B cell (primary cell): ENCODE results near the gene PSMF1. TPM values are rescaled to one million over a fixed set of nuclear protein-coding genes. Genes with fewer than 3 reads are reported as not detected.

Experiments
- ATAC-seq: fragments of 200-7000 bp; cut with Tn5 transposase; one replicate; pipeline ENCODE4 v1.10.0; 2021; ENCODE audit warnings: low read depth, mild to moderate bottlenecking, moderate number of reproducible peaks, moderate library complexity
- CTCF ChIA-PET: fragments of 350-600 bp; sonication (Branson Sonifier 250); formaldehyde crosslinking; loops from one replicate; lab custom pipeline; 2021; ENCODE audit warnings: antibody characterized with exemption, inconsistent platforms; lab: Charles Lee
- POLR2A ChIA-PET: fragments of 350-600 bp; sonication (Branson Sonifier 250); formaldehyde crosslinking; loops from one replicate; lab custom pipeline; 2021; ENCODE audit warnings: antibody characterized with exemption; lab: Charles Lee
- DNase-seq: peaks from one replicate; pipeline ENCODE4 v3.0.0; 2013
- H2AFZ ChIP-seq: 2 replicates; pipeline ENCODE4 v1.6.1; 2012; ENCODE audit warnings: mild to moderate bottlenecking, low read depth, low read length; ENCODE audit not compliant: insufficient read depth, poor library complexity, severe bottlenecking
- H3K27ac ChIP-seq, 2 donors: 1 replicate in 1 of 2; 2 replicates in 1 of 2; pipeline ENCODE4 v1.5.1; 2012 to 2013; ENCODE audit warnings: low read length in 2 of 2, mild to moderate bottlenecking in 2 of 2, moderate library complexity in 1 of 2
- H3K27me3 ChIP-seq, 4 experiments: fragments of 200-600 bp in 1 of 4; sonication (generic) in 1 of 4; replicated peaks in 1 of 4; 1 replicate in 2 of 4; 2 replicates in 2 of 4; pipeline versions ENCODE4 v1.6.1 to v1.7.0; 2013 to 2016; ENCODE audit warnings: low read length in 3 of 4, mild to moderate bottlenecking in 2 of 4, mixed read lengths in 1 of 4, moderate library complexity in 1 of 4; ENCODE audit not compliant: insufficient read depth in 4 of 4, control insufficient read depth in 3 of 4; ENCODE audit errors: control extremely low read depth in 1 of 4
- H3K36me3 ChIP-seq, 2 experiments: replicated peaks in 1 of 2; 1 replicate in 1 of 2; 2 replicates in 1 of 2; pipeline versions ENCODE4 v1.6.1 to v1.7.1; 2013; ENCODE audit warnings: low read length in 1 of 2; ENCODE audit not compliant: insufficient read depth in 2 of 2, control insufficient read depth in 1 of 2; ENCODE audit errors: control extremely low read depth in 1 of 2, extremely low read depth in 1 of 2
- H3K4me1 ChIP-seq, 2 donors: fragments of 200-600 bp in 1 of 2; sonication (generic) in 1 of 2; 1 replicate in 1 of 2; 2 replicates in 1 of 2; pipeline versions ENCODE4 v1.5.1 to v1.6.1; 2013 to 2017; ENCODE audit warnings: low read length in 2 of 2; ENCODE audit not compliant: control insufficient read depth in 2 of 2, insufficient read depth in 2 of 2
- H3K4me2 ChIP-seq: replicated peaks from 2 replicates; pipeline ENCODE3; 2012; ENCODE audit warnings: mild to moderate bottlenecking, low read depth, low read length; ENCODE audit not compliant: poor library complexity, severe bottlenecking
- H3K4me3 ChIP-seq, 5 experiments: fragments of 200-600 bp in 1 of 5; sonication (generic) in 1 of 5; 1 replicate in 3 of 5; 2 replicates in 2 of 5; pipeline versions ENCODE4 v1.5.1 to v1.7.0; 2011 to 2016; ENCODE audit warnings: low read length in 4 of 5, mild to moderate bottlenecking in 4 of 5, low read depth in 2 of 5, control low read depth in 1 of 5, moderate library complexity in 1 of 5; ENCODE audit not compliant: insufficient read depth in 1 of 5; ENCODE audit errors: control extremely low read depth in 1 of 5, extremely low read depth in 1 of 5
- H3K79me2 ChIP-seq: fragments of 200-600 bp; sonication (generic); one replicate; pipeline ENCODE4 v1.6.0; 2016; ENCODE audit warnings: low read length; ENCODE audit not compliant: control insufficient read depth, insufficient read depth
- H3K9ac ChIP-seq: fragments of 200-600 bp; sonication (generic); 2 replicates; pipeline ENCODE4 v1.6.1; 2017; ENCODE audit warnings: mild to moderate bottlenecking, low read length, moderate library complexity
- H3K9me3 ChIP-seq, 3 donors: one replicate each; pipeline versions ENCODE4 v1.6.1 to v1.7.1; 2013; ENCODE audit warnings: low read length in 2 of 3; ENCODE audit not compliant: control insufficient read depth in 2 of 3, insufficient read depth in 1 of 3; ENCODE audit errors: control extremely low read depth in 1 of 3
- H4K20me1 ChIP-seq: 2 replicates; pipeline ENCODE4 v1.6.0; 2012; ENCODE audit warnings: mild to moderate bottlenecking, low read length; ENCODE audit not compliant: insufficient read depth, control insufficient read depth, poor library complexity, severe bottlenecking
- H3K27ac Mint-ChIP-seq: one replicate; pipeline ENCODE4 v1.8.0; 2021; ENCODE audit warnings: mixed read lengths
- H3K27me3 Mint-ChIP-seq: one replicate; pipeline ENCODE4 v1.8.0; 2021; ENCODE audit warnings: mixed read lengths
- H3K4me1 Mint-ChIP-seq: one replicate; pipeline ENCODE4 v1.8.0; 2021; ENCODE audit warnings: mixed read lengths
- H3K4me3 Mint-ChIP-seq: one replicate; pipeline ENCODE4 v1.8.0; 2021; ENCODE audit warnings: mixed read lengths
- H3K9me3 Mint-ChIP-seq: one replicate; pipeline ENCODE4 v1.8.0; 2022; ENCODE audit warnings: mixed read lengths; ENCODE audit not compliant: insufficient read depth
- EZH2 ChIP-seq: IDR thresholded peaks from 2 replicates; pipeline ENCODE4 v1.6.1; 2012; ENCODE audit warnings: borderline replicate concordance, low read depth, mild to moderate bottlenecking, moderate library complexity, low read length; ENCODE audit not compliant: insufficient read depth, poor library complexity, severe bottlenecking
- WGBS: methylation state at CpG from one replicate; pipeline ENCODE4 v1.1.5; 2013; ENCODE audit warnings: missing lambda C conversion rate; ENCODE audit not compliant: insufficient coverage; 5-methylcytosine and 5-hydroxymethylcytosine counted together
- intact Hi-C: fragments of 100-400 bp; cut with micrococcal nuclease; formaldehyde crosslinking; loops from one replicate; pipeline ENCODE4 v1.10.0; 2022
- polyA plus RNA-seq: library from polyadenylated mRNA; depleted of rRNA; stranded (reverse); fragments of >200 nt; gene quantifications from 2 replicates; pipeline ENCODE4 v1.2.3, GENCODE V29; 2012
- total RNA-seq, 2 donors: library from RNA; stranded (reverse); fragments of 120-200 nt in 1 of 2; gene quantifications; 1 replicate in 1 of 2; 2 replicates in 1 of 2; pipeline versions ENCODE4 v1.2.3 to v1.2.4, GENCODE V29; 2013 to 2022
- TF ChIP-seq, protein P1 (sequence below): fragments of 200-600 bp; IDR thresholded peaks from one replicate; pipeline ENCODE4 v1.8.0; 2022; ENCODE audit warnings: antibody characterized with exemption, mild to moderate bottlenecking

PSMF1 gene
- total and polyA plus RNA-seq, 2 donors (not counting 1 experiment from before 2014, with no cell fraction given) = 113 to 132 TPM

DNA sequence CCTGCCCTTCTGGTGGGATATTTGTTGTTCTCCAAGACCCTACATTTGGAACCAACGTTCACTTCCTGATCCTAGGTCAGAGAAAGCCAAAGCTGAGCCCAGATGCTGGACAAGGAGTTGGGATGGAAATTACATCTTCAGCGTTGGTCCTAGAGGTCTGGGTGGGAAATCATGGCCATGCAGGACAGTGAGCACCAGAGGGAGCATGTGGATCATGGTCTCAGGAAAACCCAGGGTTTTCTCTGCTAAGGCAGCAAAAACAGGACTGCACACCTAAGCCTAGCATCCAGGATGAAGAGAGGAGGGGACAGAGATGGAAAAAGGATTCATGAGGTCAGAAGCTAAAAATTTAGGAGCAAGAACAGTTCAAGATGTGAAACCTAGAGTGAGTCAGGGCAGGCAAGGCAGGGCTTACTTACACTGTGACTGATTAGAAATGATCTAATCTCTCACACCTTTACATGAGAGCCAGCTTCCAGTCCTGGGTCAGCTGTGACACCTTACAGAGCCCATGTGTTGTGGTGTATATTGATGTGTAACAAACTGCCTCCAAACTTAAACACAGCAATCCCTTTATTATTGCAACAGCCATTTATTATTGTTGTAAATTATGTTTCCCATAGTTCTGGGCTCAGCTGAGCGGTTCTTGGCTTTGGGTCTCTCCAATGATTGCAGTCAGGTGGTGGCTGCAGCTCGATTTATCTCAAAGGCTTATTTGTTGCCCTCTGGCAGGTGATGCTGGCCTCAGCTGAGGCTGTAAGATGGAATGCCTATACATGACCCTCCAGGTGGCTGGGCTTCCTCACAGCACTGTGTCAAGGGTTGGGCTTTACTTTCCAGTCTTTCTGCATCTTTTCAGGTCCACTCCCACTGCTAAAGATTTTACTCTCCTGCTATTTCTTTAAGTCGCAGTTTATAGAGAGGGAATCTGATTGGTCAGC, 91.3 kb downstream of the PSMF1 start:
- no peak for ATAC-seq
- no peak overlapping the region for H3K4me2 ChIP-seq
- DNase-seq = no peak
- H3K4me3 Mint-ChIP-seq = no peak overlapping the region
- no peak overlapping the region for H3K27ac ChIP-seq
- no peak overlapping the region for H3K27ac Mint-ChIP-seq
- no peaks in the 10 kb centered on the region for H3K9me3 Mint-ChIP-seq
- no peaks in the 10 kb centered on the region for H4K20me1 ChIP-seq
- H3K4me3 ChIP-seq = no peak overlapping the region
- intact Hi-C loops = loop anchor here (5.0 kb wide), 1 partner anchor 252 kb away; no protein-coding TSS in a partner anchor
- H3K9me3 ChIP-seq = no peaks in the 10 kb centered on the region
- H3K36me3 ChIP-seq = no peaks in the 10 kb centered on the region
- ChIA-PET POLR2A (no interaction called here), CTCF (interaction anchor here (0.6 to 1.5 kb wide), 2 partner anchors 101 to 105 kb away, joined by 3 to 4 read pairs; no protein-coding TSS in a partner anchor)
- no peaks in the 10 kb centered on the region for H3K79me2 ChIP-seq
- peaks cover 0 to 3% of the 10 kb centered on the region in 2 donors for H3K4me1 ChIP-seq
- peaks cover 3% of the 10 kb centered on the region for H3K4me1 Mint-ChIP-seq
- 59% methylated on average over 4 of the region's 5 CpGs for WGBS
- H3K9ac ChIP-seq = no peak overlapping the region
- TF ChIP-seq EZH2 = no peak
- TF ChIP-seq, protein P1, sequence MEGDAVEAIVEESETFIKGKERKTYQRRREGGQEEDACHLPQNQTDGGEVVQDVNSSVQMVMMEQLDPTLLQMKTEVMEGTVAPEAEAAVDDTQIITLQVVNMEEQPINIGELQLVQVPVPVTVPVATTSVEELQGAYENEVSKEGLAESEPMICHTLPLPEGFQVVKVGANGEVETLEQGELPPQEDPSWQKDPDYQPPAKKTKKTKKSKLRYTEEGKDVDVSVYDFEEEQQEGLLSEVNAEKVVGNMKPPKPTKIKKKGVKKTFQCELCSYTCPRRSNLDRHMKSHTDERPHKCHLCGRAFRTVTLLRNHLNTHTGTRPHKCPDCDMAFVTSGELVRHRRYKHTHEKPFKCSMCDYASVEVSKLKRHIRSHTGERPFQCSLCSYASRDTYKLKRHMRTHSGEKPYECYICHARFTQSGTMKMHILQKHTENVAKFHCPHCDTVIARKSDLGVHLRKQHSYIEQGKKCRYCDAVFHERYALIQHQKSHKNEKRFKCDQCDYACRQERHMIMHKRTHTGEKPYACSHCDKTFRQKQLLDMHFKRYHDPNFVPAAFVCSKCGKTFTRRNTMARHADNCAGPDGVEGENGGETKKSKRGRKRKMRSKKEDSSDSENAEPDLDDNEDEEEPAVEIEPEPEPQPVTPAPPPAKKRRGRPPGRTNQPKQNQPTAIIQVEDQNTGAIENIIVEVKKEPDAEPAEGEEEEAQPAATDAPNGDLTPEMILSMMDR = no peak
- H2AFZ ChIP-seq = no peak overlapping the region
- peaks cover 0 to 15% (median 11%) of the 10 kb centered on the region in 4 experiments for H3K27me3 ChIP-seq
- H3K27me3 Mint-ChIP-seq = peaks cover 34% of the 10 kb centered on the region

- H4K20me1 ChIP-seq = no peaks in the 10 kb centered on the region
- H3K36me3 ChIP-seq = no peaks in the 10 kb centered on the region
- Mint-ChIP-seq H3K9me3 (no peaks in the 10 kb centered on the region), H3K4me3 (no peak overlapping the region), H3K27ac (no peak overlapping the region), H3K4me1 (peaks cover 3% of the 10 kb centered on the region), H3K27me3 (peaks cover 39% of the 10 kb centered on the region)
- H2AFZ ChIP-seq = no peak overlapping the region
- ATAC-seq = no peak
- no peaks in the 10 kb centered on the region for H3K9me3 ChIP-seq
- H3K79me2 ChIP-seq = no peaks in the 10 kb centered on the region
- TF ChIP-seq, protein P1 = no peak
- no peak for TF ChIP-seq EZH2
- H3K4me1 ChIP-seq = peaks cover 0 to 3% of the 10 kb centered on the region in 2 donors
- H3K9ac ChIP-seq = no peak overlapping the region
- ChIA-PET POLR2A (no interaction called here), CTCF (no interaction called here)
- no peak overlapping the region for H3K27ac ChIP-seq
- WGBS = no CpG with 5 or more reads among the region's 1 CpG
- H3K27me3 ChIP-seq = peaks cover 0 to 15% (median 11%) of the 10 kb centered on the region in 4 experiments
- H3K4me3 ChIP-seq = no peak overlapping the region
- intact Hi-C loops = loop anchor here (5.0 kb wide), 1 partner anchor 253 kb away; no protein-coding TSS in a partner anchor
- H3K4me2 ChIP-seq = no peak overlapping the region
- DNase-seq = no peak
These were observed 92.1 kb downstream of the PSMF1 start for GRCh38 chr20:1210501-1210900.
